ENCODE measurements around the gene CCNA2. TPM values are rescaled to one million over a fixed set of nuclear protein-coding genes. Genes with fewer than 3 reads are reported as not detected.

Gene CCNA2
- 82.2 and 82.8 TPM in 2 replicates for total RNA-seq

GRCh38 chr4:121823505-121824170 lies at the start of gene CCNA2:
TSS of gene CCNA2 (minus strand) at chr4:121823883. CDS start at chr4:121823628, 255 bp downstream.

DNA sequence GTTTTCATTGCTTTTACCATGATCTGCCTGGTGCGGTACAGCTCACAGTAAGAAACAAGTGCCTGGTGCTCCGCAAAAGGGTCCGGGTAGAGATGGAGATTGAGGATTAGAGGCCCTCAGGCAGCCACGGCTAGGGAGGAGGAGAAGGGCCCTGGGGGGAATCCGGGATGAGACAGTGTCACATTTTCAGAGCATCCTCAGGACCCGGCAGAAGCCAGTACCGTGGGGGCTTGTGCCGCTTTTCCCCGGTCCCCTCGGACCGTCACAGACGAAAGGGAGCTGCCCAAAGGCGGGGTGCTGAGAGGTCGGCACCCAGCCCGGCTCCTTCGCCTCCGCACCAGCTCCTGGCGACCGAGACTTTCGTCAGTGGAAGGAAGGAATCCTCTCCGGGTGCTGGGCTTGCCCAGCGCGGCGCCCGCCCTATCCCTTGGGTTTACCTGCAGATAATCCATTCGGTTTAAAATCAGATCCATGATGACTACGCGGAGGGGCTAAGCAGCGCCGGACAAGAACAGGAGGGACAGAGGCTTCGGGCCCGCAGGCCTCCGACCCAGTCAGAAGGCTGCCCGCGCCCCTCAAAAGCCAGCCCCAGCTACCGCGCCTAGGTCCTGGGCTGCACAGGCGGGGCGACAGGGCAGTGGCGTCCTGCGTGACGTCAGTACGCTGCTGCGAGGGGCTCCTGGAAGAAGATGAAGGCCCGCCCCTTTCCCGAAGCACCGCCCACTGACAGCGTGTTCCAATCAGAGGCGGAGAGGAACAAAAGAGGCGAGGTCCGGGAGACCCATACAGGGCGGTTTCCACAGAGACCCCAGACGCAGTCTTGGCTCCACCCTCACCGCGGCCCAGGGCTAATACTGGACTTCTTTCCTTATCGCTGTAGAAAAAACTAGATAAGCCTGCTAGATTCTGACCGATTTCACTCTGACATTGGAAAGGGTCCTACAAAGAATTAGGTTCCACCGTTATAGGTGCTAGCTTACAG lies 46.4 kb upstream of the CCNA2 start, which contains the start of gene BBS7:
Gene BBS7, minus strand, starts transcription at position 634 of the 982 bp plus-strand sequence. Its CDS starts 161 bp downstream, at position 473.

GRCh38 chr4:121800961-121801714 lies 22.5 kb downstream of the CCNA2 start, which contains the start of gene EXOSC9:
TSS of gene EXOSC9 (plus strand) at chr4:121801323. CDS start at chr4:121801425, 102 bp downstream.

Other genes starting within 250 kb of the CCNA2 start
- 424 and 442 TPM in 2 replicates for gene ANXA5, start 126.9 kb downstream of the CCNA2 start, total RNA-seq
- not detected in 2 replicates for gene SMIM43, start 58.7 kb downstream of the CCNA2 start, total RNA-seq
- 47.7 and 60.6 TPM in 2 replicates for gene EXOSC9, start 22.6 kb downstream of the CCNA2 start, total RNA-seq
- gene BBS7, start 46.6 kb upstream of the CCNA2 start, total RNA-seq = 20.1 and 24.6 TPM in 2 replicates
- not detected in 2 replicates for gene TRPC3, start 128.2 kb upstream of the CCNA2 start, total RNA-seq